Upper lobe of left lung (tissue), 4 donors: Measurements from ENCODE around the gene VAMP4.

Experiments
- CTCF ChIP-seq, 6 experiments: fragments of 450-650 bp in 4 of 6; fragments of 200-600 bp in 2 of 6; sonication (generic) in 2 of 6; IDR thresholded peaks; one replicate each; pipeline ENCODE4 v1.5.1; 2016 to 2019; ENCODE audit warnings: antibody characterized with exemption in 6 of 6
- EP300 ChIP-seq, 4 donors: sonication (generic); formaldehyde crosslinking; IDR thresholded peaks; one replicate each; pipeline ENCODE4 v1.5.1; 2017; ENCODE audit warnings: antibody characterized with exemption in 4 of 4, control low read depth in 2 of 4
- POLR2AphosphoS5 ChIP-seq, 2 donors: sonication (generic); formaldehyde crosslinking; IDR thresholded peaks; one replicate each; pipeline ENCODE4 v1.5.1; 2017; ENCODE audit warnings: antibody characterized with exemption in 2 of 2

- TF ChIP-seq EP300 (IDR thresholded peaks at IDR 0.05) (no peak), CTCF (IDR thresholded peaks at IDR 0.05) (no peak), POLR2AphosphoS5 (IDR thresholded peaks at IDR 0.05) (no peak)
These were observed 75.6 kb downstream of the VAMP4 start for GRCh38 chr1:171666114-171666769.
